GM23248 (cell line): ENCODE data around the gene DHFR2. TPM values are rescaled to one million over a fixed set of nuclear protein-coding genes. Genes with fewer than 3 reads are reported as not detected.

Experiments used
- DNase-seq: peaks from one replicate; pipeline ENCODE4 v3.0.0-alpha.2; 2015
- H2AFZ ChIP-seq: fragments of 200-600 bp; sonication (generic); 2 replicates; pipeline ENCODE4 v1.6.1; 2016; ENCODE audit warnings: antibody characterized with exemption
- H3F3A ChIP-seq: fragments of 200-600 bp; sonication (generic); 2 replicates; pipeline ENCODE4 v1.6.1; 2016; ENCODE audit warnings: mild to moderate bottlenecking, antibody characterized with exemption, mixed run types; ENCODE audit not compliant: insufficient read depth
- H3K27ac ChIP-seq: fragments of 200-600 bp; sonication (generic); 2 replicates; pipeline ENCODE4 v1.5.1; 2016; ENCODE audit warnings: mild to moderate bottlenecking
- H3K27me3 ChIP-seq: fragments of 200-600 bp; sonication (generic); replicated peaks from 2 replicates; pipeline ENCODE4 v1.6.1; 2016; ENCODE audit warnings: mild to moderate bottlenecking; ENCODE audit not compliant: insufficient read depth
- H3K36me3 ChIP-seq: fragments of 200-600 bp; sonication (generic); 2 replicates; pipeline ENCODE4 v1.6.1; 2016; ENCODE audit warnings: low read depth, mild to moderate bottlenecking
- H3K4me1 ChIP-seq: fragments of 200-600 bp; sonication (generic); 2 replicates; pipeline ENCODE4 v1.6.1; 2016; ENCODE audit warnings: mild to moderate bottlenecking; ENCODE audit not compliant: insufficient read depth
- H3K4me2 ChIP-seq: fragments of 200-600 bp; sonication (generic); one replicate; pipeline ENCODE4 v1.6.1; 2016; ENCODE audit warnings: mild to moderate bottlenecking; ENCODE audit not compliant: unreplicated experiment
- H3K4me3 ChIP-seq: fragments of 200-600 bp; sonication (generic); 2 replicates; pipeline ENCODE4 v1.5.1; 2016; ENCODE audit warnings: mild to moderate bottlenecking
- H3K79me2 ChIP-seq: fragments of 200-600 bp; sonication (generic); 2 replicates; pipeline ENCODE4 v1.6.1; 2016; ENCODE audit warnings: mild to moderate bottlenecking; ENCODE audit not compliant: insufficient read depth
- H3K9ac ChIP-seq: fragments of 200-600 bp; sonication (generic); 2 replicates; pipeline ENCODE4 v1.6.1; 2016; ENCODE audit warnings: mild to moderate bottlenecking
- H3K9me2 ChIP-seq: fragments of 200-600 bp; sonication (generic); 2 replicates; pipeline ENCODE4 v1.6.1; 2016; ENCODE audit warnings: mixed run types, mild to moderate bottlenecking, moderate library complexity; ENCODE audit not compliant: insufficient read depth
- H3K9me3 ChIP-seq: fragments of 200-600 bp; sonication (generic); one replicate; pipeline ENCODE4 v1.6.1; 2017; ENCODE audit warnings: low read depth
- H4K20me1 ChIP-seq: fragments of 200-600 bp; sonication (generic); 2 replicates; pipeline ENCODE4 v1.6.0; 2016; ENCODE audit not compliant: insufficient read depth
- EZH2 ChIP-seq: fragments of 200-600 bp; sonication (generic); IDR thresholded peaks from 2 replicates; pipeline ENCODE4 v1.6.1; 2018; ENCODE audit warnings: antibody characterized with exemption, mild to moderate bottlenecking; ENCODE audit not compliant: insufficient read depth, poor library complexity, severe bottlenecking
- EZH2phosphoT487 ChIP-seq: fragments of 200-600 bp; sonication (generic); IDR thresholded peaks from 2 replicates; pipeline ENCODE4 v1.6.1; 2018; ENCODE audit warnings: antibody characterized with exemption, moderate library complexity, mild to moderate bottlenecking, low read depth; ENCODE audit not compliant: insufficient read depth
- WGBS, 2 experiments: methylation state at CpG; one replicate each; pipeline ENCODE4 v1.1.6; 2015 to 2017; ENCODE audit warnings: low lambda C conversion rate in 2 of 2, low coverage in 1 of 2; ENCODE audit errors: missing lambda C conversion rate in 2 of 2; 5-methylcytosine and 5-hydroxymethylcytosine counted together
- in situ Hi-C: fragments of 300-500 bp; cut with MboI; formaldehyde crosslinking; loops from 2 replicates; pipeline ENCODE4 v1.15.0; 2020
- polyA plus RNA-seq: library from polyadenylated mRNA; unstranded; fragments of >200 nt; fragmentation: Nextera tagmentation; extraction: Ambion mirVana; gene quantifications from 2 replicates; pipeline ENCODE4 v1.2.1, GENCODE V29; 2016
- total RNA-seq: library from RNA; depleted of rRNA; stranded (reverse); fragments of >200 nt; shearing (Covaris generic); gene quantifications from 2 replicates; pipeline ENCODE4 v1.2.3, GENCODE V29; 2014

DHFR2 gene
- total and polyA plus RNA-seq, 2 experiments from 2014 or later: 3.9 to 4.1 TPM

DNA sequence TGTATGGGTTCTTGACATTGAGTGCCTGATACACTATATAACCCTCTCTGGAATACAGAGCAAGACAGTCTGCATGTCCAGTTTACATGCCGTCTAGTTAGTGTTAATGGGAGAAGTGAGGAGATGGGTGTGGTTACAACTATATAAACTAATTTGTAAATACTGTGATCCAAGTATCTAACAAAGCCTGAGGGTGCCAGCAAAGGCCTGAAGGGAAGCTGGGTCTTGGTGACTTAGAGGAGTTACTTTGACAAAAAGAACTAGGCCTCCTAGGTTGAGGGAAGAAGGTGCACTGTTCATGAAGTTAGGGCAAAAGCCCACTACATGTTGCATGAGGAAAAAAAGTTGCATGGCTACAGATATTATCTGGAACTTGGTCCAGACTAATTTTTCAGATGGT is 2.4 kb upstream of the DHFR2 start:
- in situ Hi-C loops: no loop called here
- WGBS, 2 experiments: 52 to 53% methylated on average over 1 of the region's 1 CpG
- H2AFZ ChIP-seq: no peak overlapping the region
- no peaks in the 10 kb centered on the region for H3K9me3 ChIP-seq
- peaks cover 17% of the 10 kb centered on the region for H3F3A ChIP-seq
- H3K27me3 ChIP-seq: no peaks in the 10 kb centered on the region
- H3K9me2 ChIP-seq: no peaks in the 10 kb centered on the region
- peaks cover 7% of the 10 kb centered on the region for H3K4me1 ChIP-seq
- DNase-seq: no peak
- H3K4me3 ChIP-seq: no peak overlapping the region
- peak overlapping the region; percentile 8; the same call in 1 of the 2 replicates for H3K9ac ChIP-seq
- no peak for TF ChIP-seq EZH2phosphoT487
- TF ChIP-seq EZH2: no peak
- no peaks in the 10 kb centered on the region for H3K36me3 ChIP-seq
- no peak overlapping the region for H3K4me2 ChIP-seq
- H3K27ac ChIP-seq: no peak overlapping the region
- H4K20me1 ChIP-seq: no peaks in the 10 kb centered on the region
- H3K79me2 ChIP-seq: peaks cover 31% of the 10 kb centered on the region

DNA sequence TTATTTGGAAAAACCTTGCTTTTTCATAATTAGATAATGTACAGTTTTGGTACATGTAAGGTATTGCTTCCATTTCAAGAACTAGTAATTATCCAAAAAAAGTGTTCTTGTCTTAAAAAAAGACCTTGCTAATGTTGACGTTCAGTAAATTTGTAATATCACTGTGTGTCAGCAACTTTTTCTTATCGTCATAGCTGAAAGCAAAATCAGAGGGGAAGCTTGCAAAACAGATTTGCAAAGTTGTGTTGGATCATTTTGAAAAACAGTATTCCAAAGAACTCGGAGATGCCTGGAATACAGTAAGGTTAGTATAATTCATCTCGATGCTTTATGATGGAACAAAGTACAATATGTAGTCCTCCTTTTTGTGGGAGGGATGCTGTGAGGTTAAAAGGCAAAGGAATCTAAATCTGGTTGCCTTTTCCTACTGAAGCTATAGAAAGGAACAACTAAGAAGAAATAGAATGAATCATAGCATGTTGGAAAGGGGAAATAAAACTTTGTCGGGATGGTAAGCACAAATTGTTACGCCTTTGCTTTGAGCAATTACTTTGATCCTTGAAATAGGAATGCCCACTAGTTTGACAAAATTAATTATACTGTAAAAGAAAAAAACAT is 1.6 kb upstream of the DHFR2 start:
- no peaks in the 10 kb centered on the region for H3K36me3 ChIP-seq
- TF ChIP-seq EZH2phosphoT487: no peak
- no peak for TF ChIP-seq EZH2
- peaks cover 7% of the 10 kb centered on the region for H3K4me1 ChIP-seq
- peak overlapping the region; percentile 98 for H3K4me2 ChIP-seq
- H3K4me3 ChIP-seq: peak overlapping the region; percentile 97
- peak overlapping the region; percentile 98; the same call in 1 of the 2 replicates for H2AFZ ChIP-seq
- H4K20me1 ChIP-seq: no peaks in the 10 kb centered on the region
- 74 to 75% methylated on average over 6 of the region's 6 CpGs for WGBS, 2 experiments
- peaks cover 24% of the 10 kb centered on the region for H3K79me2 ChIP-seq
- DNase-seq: no peak
- no peaks in the 10 kb centered on the region for H3K9me2 ChIP-seq
- peak overlapping the region; percentile 97 for H3K9ac ChIP-seq
- in situ Hi-C loops: no loop called here
- peaks cover 17% of the 10 kb centered on the region for H3F3A ChIP-seq
- no peaks in the 10 kb centered on the region for H3K27me3 ChIP-seq
- peak overlapping the region; percentile 98; the same call in 1 of the 2 replicates for H3K27ac ChIP-seq
- no peaks in the 10 kb centered on the region for H3K9me3 ChIP-seq

DNA sequence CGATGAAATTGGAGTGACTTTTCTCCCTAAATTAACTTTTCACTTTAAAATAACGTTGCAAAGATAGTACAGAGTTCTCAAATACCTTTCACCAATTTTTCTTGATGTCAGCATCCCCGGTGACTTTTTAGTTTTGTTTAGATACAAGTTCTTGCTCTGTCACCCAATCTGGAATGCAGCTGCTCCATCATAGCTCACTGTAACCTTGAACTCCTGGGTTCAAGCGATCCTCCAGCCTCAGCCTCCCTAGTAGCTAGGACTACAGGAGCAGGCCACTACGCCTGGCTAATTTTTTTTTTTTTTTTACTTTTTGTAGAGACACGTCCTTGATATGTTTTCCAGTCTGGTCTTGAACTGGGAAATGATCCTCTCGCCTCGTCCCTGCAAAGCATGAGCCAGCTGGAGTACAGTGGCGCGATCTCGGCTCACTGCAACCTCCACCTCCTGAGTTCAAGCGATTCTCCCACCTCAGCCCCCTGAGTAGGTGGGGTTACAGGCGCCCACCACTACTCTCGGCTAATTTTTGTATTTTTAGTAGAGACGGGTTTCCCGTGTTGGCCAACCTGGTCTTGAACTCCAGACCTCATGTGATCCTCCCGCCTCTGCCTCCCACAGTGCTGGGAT is 892 bp upstream of the DHFR2 start:
- Histone ChIP-seq H4K20me1 (no peaks in the 10 kb centered on the region), H3K4me3 (peak overlapping the region; percentile 97), H3K27me3 (no peaks in the 10 kb centered on the region), H3K4me1 (peaks cover 7% of the 10 kb centered on the region), H3F3A (peaks cover 17% of the 10 kb centered on the region), H2AFZ (peak overlapping the region; percentile 98), H3K36me3 (no peaks in the 10 kb centered on the region), H3K9ac (peak overlapping the region; percentile 97), H3K4me2 (peak overlapping the region; percentile 98), H3K9me3 (no peaks in the 10 kb centered on the region), H3K27ac (peak overlapping the region; percentile 98), H3K9me2 (no peaks in the 10 kb centered on the region), H3K79me2 (peaks cover 24% of the 10 kb centered on the region)
- DNase-seq: peak; percentile 43
- TF ChIP-seq EZH2phosphoT487 (no peak), EZH2 (no peak)
- 45 to 49% methylated on average over 17 of the region's 17 CpGs for WGBS, 2 experiments
- in situ Hi-C loops: no loop called here

DNA sequence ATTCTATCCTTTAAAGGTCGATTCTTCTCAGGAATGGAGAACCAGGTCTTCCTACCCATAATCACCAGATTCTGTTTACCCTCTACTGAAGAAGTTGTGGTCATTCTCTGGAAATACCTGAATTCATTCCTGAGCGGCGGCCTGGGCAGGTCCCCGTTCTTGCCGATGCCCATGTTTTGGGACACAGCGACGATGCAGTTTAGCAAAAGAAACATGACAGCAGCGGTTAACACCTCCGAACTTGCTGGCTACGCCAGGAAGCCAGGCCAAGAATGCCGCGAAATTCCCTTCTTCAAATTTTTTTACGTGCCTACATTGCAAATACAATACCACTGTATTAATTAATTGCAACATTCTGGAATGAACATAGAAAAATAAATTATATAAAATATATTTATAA is 1.4 kb downstream of the DHFR2 start:
- DNase-seq: no peak
- Histone ChIP-seq H3K4me2 (peak overlapping the region; percentile 98), H3K9me2 (no peaks in the 10 kb centered on the region), H3K27me3 (no peaks in the 10 kb centered on the region), H3K27ac (no peak overlapping the region), H3K4me1 (peaks cover 7% of the 10 kb centered on the region), H3K36me3 (no peaks in the 10 kb centered on the region), H3F3A (peaks cover 17% of the 10 kb centered on the region), H2AFZ (no peak overlapping the region), H3K79me2 (peaks cover 24% of the 10 kb centered on the region), H3K9me3 (no peaks in the 10 kb centered on the region), H3K4me3 (no peak overlapping the region), H3K9ac (no peak overlapping the region), H4K20me1 (no peaks in the 10 kb centered on the region)
- WGBS, 2 experiments: 93% methylated on average over 13 of the region's 13 CpGs
- TF ChIP-seq EZH2phosphoT487 (no peak), EZH2 (no peak)
- in situ Hi-C loops: no loop called here
